ENCODE measurements around the gene USP5.

USP5 gene

GRCh38 chr12:6826125-6826733 is 25.7 kb upstream of the USP5 start:
- no peak for DNase-seq

DNA sequence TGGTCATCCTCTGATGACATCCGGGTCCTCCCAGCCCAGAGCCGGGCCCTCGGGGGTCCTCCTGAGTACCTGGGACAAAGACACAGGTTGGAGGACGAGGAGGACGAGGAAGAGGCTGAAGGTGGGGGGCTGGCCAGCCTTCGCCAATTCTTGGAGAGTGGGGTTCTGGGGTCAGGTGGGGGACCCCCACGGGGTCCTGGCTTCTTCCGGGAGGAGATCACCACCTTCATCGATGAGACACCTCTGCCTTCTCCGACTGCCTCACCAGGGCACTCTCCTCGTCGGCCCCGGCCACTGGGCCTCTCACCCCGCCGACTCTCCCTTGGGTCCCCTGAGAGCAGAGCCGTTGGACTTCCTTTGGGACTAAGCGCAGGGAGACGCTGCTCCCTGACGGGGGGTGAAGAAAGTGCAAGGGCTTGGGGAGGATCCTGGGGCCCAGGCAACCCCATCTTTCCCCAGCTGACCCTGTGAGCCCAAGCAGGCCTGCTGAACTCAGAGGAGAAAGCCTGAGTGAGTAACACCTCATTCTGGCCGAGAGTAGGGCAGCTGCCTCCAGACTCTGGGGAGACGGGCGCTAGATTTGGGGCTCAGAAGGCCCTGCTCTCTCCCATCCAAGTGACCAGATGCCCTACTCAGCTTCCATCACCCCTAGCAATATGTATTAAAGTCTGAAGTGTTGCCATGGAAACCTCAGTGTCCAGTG is 25.1 kb upstream of the USP5 start:
- no peak for DNase-seq

DNA sequence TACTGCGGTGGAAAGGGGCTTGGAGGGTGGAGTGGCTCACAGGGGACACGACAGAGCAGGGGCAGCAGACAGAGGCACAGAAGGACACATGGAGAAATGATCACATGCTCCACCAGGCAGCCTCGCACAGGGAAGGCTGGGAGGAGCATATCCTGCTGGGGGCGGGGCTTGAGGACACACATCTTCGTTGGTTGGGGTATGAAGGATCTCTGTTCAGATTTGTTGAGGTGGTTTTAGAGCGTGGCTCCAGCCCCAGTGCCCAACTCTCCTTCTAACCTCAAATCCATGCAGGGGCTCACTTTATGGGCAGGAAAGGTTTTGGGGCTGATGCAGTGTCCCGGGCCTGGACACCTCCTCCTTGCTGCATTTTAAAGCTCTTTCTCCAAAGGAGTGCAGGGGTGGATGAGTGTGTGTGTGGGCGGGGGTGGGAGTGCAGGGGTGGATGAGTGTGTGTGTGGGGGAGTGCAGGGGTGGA is 24.5 kb upstream of the USP5 start:
- DNase-seq: no peak

GRCh38 chr12:6827982-6828780 is 23.8 kb upstream of the USP5 start, which contains the start of gene P3H3:
Gene P3H3 (plus strand): TSS chr12:6828407. CDS start chr12:6828441, 34 bp downstream.
- DNase-seq: no peak

DNA sequence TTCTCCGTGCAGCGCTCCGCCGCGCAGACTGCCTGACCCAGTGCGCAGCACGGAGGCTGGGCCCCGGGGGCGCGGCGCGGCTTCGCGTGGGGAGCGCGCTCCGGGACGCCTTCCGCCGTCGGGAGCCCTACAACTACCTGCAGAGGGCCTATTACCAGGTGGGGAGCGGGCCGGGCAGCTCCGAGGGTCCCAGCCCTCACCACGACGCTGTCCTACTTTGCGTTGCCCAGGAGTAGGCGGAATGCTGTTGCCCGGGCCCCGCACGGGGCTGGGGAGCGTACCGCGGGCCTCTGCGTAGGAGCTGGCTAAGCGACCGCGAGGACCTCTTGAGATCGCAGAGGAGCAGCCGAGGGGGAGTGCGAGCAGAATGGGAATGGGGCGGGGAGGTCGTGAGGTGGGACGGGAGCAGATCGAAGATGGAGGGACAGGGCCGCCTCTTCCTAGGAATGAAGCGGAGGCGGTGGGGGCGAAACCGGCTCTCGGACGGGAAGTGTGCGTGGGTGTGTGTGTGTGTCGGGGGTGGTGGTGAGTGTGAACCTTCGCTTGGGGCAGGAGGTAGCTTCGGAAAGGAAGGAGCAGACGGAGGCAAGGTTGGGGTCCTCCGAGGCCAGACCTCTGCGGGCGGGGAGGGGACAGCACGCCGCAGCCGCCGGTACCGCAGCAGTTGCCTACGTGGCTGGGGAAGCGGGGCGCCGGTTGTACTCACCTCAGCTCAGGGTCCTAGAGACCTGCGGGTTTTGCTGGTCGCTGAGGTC is 23.0 kb upstream of the USP5 start:
- DNase-seq: peak; percentile 29

GRCh38 chr12:6829536-6830220 is 22.3 kb upstream of the USP5 start:
- no peak for DNase-seq

DNA sequence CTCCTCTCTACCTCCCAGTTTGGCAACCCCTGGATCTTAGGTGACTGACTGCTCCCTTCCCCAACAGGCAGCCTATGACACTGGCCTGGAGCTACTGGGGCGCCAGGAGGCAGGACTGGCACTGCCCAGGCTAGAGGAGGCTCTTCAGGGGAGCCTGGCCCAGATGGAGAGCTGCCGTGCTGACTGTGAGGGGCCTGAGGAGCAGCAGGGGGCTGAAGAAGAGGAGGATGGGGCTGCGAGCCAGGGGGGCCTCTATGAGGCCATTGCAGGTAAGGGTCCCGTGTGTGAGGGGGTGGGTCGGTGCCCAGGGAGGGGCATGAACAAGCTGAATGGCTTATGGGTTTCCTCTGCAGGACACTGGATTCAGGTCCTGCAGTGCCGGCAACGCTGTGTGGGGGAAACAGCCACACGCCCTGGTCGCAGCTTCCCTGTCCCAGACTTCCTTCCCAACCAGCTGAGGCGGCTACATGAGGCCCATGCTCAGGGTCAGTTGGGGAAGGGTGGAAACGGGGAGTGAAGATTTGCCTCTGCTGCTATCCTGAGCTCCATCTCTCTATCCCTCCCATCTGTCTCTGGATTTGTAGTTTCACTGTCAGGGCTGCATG is 21.6 kb upstream of the USP5 start:
- DNase-seq: no peak

GRCh38 chr12:6830999-6831398 is 21.0 kb upstream of the USP5 start:
- no peak for DNase-seq

- DNase-seq: no peak
Observed at GRCh38 chr12:6831450-6831995, 20.4 kb upstream of the USP5 start.

- no peak for DNase-seq
Observed at GRCh38 chr12:6832125-6832524, 19.8 kb upstream of the USP5 start.

GRCh38 chr12:6833189-6833890 is 18.6 kb upstream of the USP5 start:
- DNase-seq: no peak

DNA sequence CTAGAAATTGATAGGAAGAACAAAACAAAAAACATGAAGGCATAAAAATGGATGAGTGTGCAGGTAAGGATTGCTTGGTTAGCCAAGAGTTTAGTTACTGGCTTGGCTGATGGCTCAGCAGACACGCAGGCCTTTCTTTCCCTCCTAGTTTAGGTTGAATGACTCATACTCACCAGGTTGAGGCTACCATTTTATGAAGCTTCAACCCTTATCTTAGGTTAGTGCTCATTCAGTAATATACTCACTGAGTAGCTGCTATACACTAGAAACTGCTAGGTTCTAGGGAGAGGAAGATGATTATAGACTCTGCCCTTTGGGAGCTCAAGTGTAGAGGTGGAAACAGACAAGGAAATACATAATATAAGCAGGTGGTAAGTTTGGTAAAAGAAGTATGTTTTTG is 17.7 kb upstream of the USP5 start:
- no peak for DNase-seq

GRCh38 chr12:6834873-6835272 is 17.1 kb upstream of the USP5 start:
- no peak for DNase-seq

DNA sequence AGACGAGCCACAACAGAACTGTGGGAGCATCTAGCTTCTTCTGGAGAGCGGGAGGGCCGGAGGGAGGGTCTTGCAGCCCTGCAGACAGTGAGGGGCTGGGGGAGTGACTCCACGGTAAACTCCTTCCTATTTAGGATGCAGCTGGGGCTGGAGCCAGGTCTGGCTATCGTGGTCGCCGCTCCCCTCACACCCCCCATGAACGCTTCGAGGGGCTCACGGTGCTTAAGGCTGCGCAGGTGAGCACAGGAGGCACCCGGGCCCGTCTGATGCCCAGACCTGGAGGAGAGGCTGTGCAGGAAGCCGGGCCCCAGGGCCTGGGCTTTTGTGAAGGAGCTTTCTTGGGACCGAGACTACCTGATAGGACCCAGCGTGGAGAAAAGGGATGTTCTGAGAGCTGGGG is 15.1 kb upstream of the USP5 start:
- DNase-seq: no peak

GRCh38 chr12:6837370-6838060 is 14.4 kb upstream of the USP5 start:
- DNase-seq: no peak

- DNase-seq: no peak
Observed at GRCh38 chr12:6838854-6839253, 13.1 kb upstream of the USP5 start.

GRCh38 chr12:6839482-6840201 is 12.3 kb upstream of the USP5 start:
- no peak for DNase-seq

- DNase-seq: no peak
Observed at GRCh38 chr12:6840330-6840729, 11.6 kb upstream of the USP5 start.

DNA sequence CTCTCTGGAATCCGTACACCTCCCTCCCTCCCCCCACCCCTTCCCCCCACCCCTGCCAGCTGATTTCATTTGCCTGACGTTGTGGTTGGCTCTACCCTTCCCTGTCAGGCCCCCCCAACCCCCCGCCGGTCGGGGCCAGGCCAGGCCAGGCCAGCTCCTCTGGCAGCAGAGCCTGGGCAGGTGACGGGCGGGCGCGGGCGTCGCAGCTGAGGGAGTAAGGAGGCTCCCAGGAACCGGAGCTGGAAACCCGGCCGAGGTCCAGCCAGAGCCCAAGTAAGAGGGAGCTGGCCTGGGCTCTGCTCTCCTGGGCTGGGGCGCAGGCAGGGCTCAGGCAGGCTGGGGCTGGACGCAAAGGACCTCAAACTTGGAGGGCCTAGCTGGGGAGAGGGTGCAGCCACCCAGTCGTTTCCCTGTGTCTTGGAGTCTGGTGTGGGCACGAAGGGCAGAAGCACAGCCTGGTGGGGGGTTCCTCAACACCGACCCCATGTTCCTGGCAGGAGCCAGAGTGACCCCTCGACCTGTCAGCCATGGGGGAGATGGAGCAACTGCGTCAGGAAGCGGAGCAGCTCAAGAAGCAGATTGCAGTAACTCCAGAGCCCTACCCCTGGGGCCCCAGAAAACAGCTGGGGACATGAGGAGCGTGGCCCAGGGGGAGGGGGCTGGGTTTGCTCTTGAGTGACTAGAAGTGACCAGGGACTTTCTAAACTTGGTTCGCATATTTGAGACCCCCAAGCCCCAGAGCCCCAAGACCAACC is 11.0 kb upstream of the USP5 start, which contains the start of gene GNB3:
Gene GNB3 (plus strand): TSS at position 165 of the 755 bp plus-strand sequence. CDS start 363 bp downstream, at position 528.
- no peak for DNase-seq

Measured in activated CD4-positive, alpha-beta T cell treated with anti-CD3 and anti-CD28 coated beads for 1 hour (primary cell).